Calu3 (cell line): Measurements from ENCODE around the gene CMIP. TPM values are rescaled to one million over a fixed set of nuclear protein-coding genes. Genes with fewer than 3 reads are reported as not detected.

Experiments used
- BruUV-seq: library from RNA; stranded (reverse); fragments of 400-500 nt; replicated peaks from 2 replicates; lab custom pipeline; 2021; lab: Mats Ljungman, UMichigan
- CTCF ChIA-PET: fragments of 300-600 bp; sonication (Branson Sonifier 250); formaldehyde crosslinking; loops from one replicate; lab custom pipeline; 2022; ENCODE audit warnings: antibody characterized with exemption; lab: Charles Lee
- DNase-seq: peaks from one replicate; pipeline ENCODE4 v3.0.0; 2022
- H3K27ac Mint-ChIP-seq: one replicate; pipeline ENCODE4 v1.8.0; 2022; ENCODE audit warnings: mixed read lengths; ENCODE audit not compliant: unreplicated experiment
- H3K27me3 Mint-ChIP-seq: one replicate; pipeline ENCODE4 v1.8.0; 2022; ENCODE audit warnings: mixed read lengths; ENCODE audit not compliant: unreplicated experiment
- H3K36me3 Mint-ChIP-seq: one replicate; pipeline ENCODE4 v1.8.0; 2022; ENCODE audit warnings: mild to moderate bottlenecking, moderate library complexity, mixed read lengths; ENCODE audit not compliant: insufficient read depth, unreplicated experiment
- H3K4me1 Mint-ChIP-seq: one replicate; pipeline ENCODE4 v1.8.0; 2022; ENCODE audit warnings: mild to moderate bottlenecking, low read depth, mixed read lengths; ENCODE audit not compliant: unreplicated experiment
- H3K4me3 Mint-ChIP-seq: one replicate; pipeline ENCODE4 v1.8.0; 2022; ENCODE audit warnings: mild to moderate bottlenecking, low read depth, moderate library complexity, mixed read lengths; ENCODE audit not compliant: unreplicated experiment
- H3K9me3 Mint-ChIP-seq: one replicate; pipeline ENCODE4 v1.8.0; 2022; ENCODE audit warnings: low read depth, mixed read lengths; ENCODE audit not compliant: unreplicated experiment
- intact Hi-C: fragments of 100-400 bp; cut with micrococcal nuclease; formaldehyde crosslinking; loops from one replicate; pipeline ENCODE4 v1.10.0; 2022; ENCODE audit not compliant: unreplicated experiment
- total RNA-seq: library from RNA; stranded (reverse); gene quantifications from 2 replicates; pipeline ENCODE4 v1.2.3, GENCODE V29; 2022
- TF ChIP-seq, protein P1 (sequence below): fragments of 200-600 bp; IDR thresholded peaks from one replicate; pipeline ENCODE4 v1.8.0; 2022; ENCODE audit warnings: antibody characterized with exemption; ENCODE audit not compliant: unreplicated experiment

CMIP gene
- total RNA-seq, 1 experiment from 2014 or later, result 82.7 TPM

DNA sequence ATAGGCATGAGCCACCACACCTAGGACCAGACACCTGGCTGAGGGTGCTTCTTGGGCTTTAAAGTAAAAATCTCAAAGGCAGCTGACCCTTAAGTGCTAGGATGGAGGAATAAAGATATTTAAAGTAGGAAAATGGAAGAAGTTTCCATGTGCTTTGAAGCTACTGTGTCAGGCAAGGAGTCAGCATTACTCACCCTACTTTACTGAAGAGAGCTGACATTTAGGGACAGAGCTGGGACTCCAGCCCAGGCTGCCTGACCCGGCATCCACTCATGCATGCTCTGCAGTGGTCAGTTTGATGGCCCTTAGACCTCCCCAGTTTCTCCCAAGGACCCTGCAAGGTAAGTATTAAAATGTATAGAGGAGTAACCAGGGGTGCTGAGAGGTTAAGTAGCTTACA lies 209.7 kb downstream of the CMIP start:
- Mint-ChIP-seq H3K27me3 (no peaks in the 10 kb centered on the region), H3K4me1 (no peaks in the 10 kb centered on the region), H3K4me3 (no peak overlapping the region), H3K27ac (no peak overlapping the region), H3K36me3 (peaks cover 9% of the 10 kb centered on the region), H3K9me3 (no peaks in the 10 kb centered on the region)
- CTCF ChIA-PET, result no interaction called here
- intact Hi-C loops, result no loop called here
- TF ChIP-seq, protein P1, sequence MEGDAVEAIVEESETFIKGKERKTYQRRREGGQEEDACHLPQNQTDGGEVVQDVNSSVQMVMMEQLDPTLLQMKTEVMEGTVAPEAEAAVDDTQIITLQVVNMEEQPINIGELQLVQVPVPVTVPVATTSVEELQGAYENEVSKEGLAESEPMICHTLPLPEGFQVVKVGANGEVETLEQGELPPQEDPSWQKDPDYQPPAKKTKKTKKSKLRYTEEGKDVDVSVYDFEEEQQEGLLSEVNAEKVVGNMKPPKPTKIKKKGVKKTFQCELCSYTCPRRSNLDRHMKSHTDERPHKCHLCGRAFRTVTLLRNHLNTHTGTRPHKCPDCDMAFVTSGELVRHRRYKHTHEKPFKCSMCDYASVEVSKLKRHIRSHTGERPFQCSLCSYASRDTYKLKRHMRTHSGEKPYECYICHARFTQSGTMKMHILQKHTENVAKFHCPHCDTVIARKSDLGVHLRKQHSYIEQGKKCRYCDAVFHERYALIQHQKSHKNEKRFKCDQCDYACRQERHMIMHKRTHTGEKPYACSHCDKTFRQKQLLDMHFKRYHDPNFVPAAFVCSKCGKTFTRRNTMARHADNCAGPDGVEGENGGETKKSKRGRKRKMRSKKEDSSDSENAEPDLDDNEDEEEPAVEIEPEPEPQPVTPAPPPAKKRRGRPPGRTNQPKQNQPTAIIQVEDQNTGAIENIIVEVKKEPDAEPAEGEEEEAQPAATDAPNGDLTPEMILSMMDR, result no peak
- DNase-seq, result no peak
- BruUV-seq, result no TSS peak

- no peak for DNase-seq
- Mint-ChIP-seq H3K4me1 (no peaks in the 10 kb centered on the region), H3K36me3 (peaks cover 20% of the 10 kb centered on the region), H3K27ac (no peak overlapping the region), H3K9me3 (no peaks in the 10 kb centered on the region), H3K4me3 (no peak overlapping the region), H3K27me3 (no peaks in the 10 kb centered on the region)
- BruUV-seq, result no TSS peak
- CTCF ChIA-PET, result no interaction called here
- TF ChIP-seq, protein P1, result no peak
- intact Hi-C loops, result no loop called here
Measured at GRCh38 chr16:81655469-81656162, 211.0 kb downstream of the CMIP start.

DNA sequence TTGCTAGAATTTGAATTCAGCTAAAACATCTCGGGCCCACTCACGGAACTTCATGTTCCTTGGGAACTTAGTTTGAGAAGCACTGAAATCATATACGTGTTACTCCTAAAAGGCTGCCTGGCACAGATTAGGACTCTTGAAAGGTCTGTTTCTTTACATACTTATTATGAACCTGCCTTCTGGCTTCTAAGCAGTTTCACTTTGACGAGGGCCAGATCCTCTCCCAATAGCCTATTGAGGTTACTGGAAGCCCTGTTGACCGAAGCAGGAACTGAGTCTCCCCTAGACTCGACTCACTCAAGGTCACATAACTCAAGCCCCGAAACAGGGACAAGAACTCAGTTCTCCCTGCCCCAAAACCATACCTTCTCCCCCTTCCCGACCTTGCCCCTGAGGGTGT lies 212.6 kb downstream of the CMIP start:
- TF ChIP-seq, protein P1, result no peak
- Mint-ChIP-seq H3K9me3 (no peaks in the 10 kb centered on the region), H3K27me3 (no peaks in the 10 kb centered on the region), H3K4me3 (no peak overlapping the region), H3K27ac (no peak overlapping the region), H3K4me1 (no peaks in the 10 kb centered on the region), H3K36me3 (peaks cover 23% of the 10 kb centered on the region)
- intact Hi-C loops, result no loop called here
- no peak for DNase-seq
- CTCF ChIA-PET, result interaction anchor here (1.2 kb wide), 1 partner anchor 10 kb away, joined by 4 read pairs; no protein-coding TSS in a partner anchor
- BruUV-seq, result no TSS peak

- CTCF ChIA-PET, result no interaction called here
- H3K27ac Mint-ChIP-seq, result no peak overlapping the region
- no peak overlapping the region for H3K4me3 Mint-ChIP-seq
- no peaks in the 10 kb centered on the region for H3K27me3 Mint-ChIP-seq
- TF ChIP-seq, protein P1, result no peak
- no TSS peak for BruUV-seq
- H3K36me3 Mint-ChIP-seq, result peaks cover 26% of the 10 kb centered on the region
- DNase-seq, result no peak
- H3K9me3 Mint-ChIP-seq, result no peaks in the 10 kb centered on the region
- intact Hi-C loops, result no loop called here
- no peaks in the 10 kb centered on the region for H3K4me1 Mint-ChIP-seq
Measured at GRCh38 chr16:81657781-81658180, 213.2 kb downstream of the CMIP start.
